HG03460 (cell line): ENCODE results near the gene TENT5A.
"Not testable (repeated sequence)": the region's sequence is repeated elsewhere in the genome, so short reads cannot be mapped to it uniquely, and the experiment has no call there.

Source experiments
- ATAC-seq: cut with Tn5 transposase; IDR thresholded peaks from one replicate; pipeline ENCODE4 v1.9.1; 2021; ENCODE audit not compliant: unreplicated experiment

The TENT5A gene

DNA sequence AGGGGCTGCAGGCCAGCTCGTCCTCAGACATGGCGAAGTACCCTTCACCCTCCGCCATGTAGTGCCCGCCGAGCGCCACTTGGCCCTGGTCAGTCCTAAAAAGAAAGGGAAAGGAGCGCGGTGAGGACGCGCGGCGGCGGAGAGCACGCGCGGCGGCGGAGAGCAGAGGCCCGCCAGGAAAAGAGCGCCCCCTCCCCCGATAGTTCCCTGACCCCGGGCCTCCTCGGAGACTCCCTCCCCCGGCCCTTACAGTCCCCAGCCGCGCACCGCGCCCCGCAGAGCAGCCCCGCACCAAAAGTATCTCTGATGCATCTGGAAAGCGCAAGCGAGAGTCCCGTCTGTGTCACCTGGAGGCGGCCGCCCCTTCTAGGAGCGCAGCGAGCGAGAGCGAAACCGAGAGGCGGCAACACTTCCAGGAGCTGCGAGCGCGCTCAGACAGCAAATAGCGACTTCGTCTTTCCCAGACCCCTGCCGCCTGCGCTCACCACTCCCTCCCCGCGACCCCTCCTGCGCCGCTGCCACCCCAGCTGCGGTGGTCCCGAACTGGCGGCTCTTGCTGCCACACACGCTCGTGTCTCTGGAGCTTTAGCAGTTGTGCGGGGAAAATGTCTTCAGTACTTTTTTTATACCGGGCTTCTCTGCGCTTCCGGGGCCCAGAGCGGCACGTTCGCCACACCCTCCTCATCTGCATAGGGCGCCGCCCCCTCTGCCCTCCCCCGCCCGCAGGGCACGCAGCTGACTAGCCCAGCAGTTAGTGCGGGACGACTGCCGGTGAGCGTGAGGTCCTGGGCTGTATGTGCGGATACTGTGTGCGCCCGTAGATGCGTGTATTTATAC lies at the start of gene TENT5A:
Gene TENT5A (minus strand): TSS at position 598 of the 837 bp plus-strand sequence. CDS start 540 bp downstream, at position 58.
- ATAC-seq = peak; percentile 74

DNA sequence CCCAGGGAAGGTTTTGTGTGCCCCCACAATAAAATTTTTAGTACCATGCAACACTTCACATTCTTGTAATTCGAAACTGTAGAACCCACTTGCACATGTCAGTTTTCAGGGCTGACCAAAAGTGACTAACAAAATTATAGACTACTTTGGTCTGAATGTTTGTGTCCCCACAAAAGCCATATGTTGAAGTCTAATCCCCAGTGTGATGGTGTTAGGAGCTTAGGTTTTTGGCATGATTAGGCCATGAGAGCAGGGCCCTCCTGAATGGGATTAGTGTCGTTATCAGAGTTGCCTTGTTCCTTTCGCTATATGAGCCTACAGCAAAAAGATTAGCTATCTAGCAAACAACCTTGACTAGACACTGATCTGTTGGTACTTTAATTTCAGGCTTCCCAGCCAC lies 49.0 kb upstream of the TENT5A start:
- ATAC-seq = no peak

- no peak for ATAC-seq
Observed at GRCh38 chr6:81800666-81801065, 48.2 kb upstream of the TENT5A start.

DNA sequence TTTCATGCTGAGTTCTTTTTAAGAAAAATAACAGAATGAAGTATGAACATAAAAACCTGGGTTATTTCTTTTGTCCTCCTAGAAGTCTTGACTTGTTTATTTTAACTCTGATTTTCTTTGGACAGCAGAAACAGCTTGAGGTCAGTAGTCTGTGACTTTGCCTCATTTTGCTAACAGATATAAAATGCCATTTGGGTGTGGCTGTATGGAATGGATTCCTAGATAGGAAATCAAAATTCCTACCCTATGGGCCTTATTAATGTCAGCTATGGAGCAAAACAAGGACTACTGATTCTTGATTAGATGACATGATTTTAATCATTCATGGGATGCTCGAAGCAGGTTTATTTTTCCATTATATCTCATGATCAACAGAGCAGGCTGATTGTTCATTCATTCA lies 46.8 kb upstream of the TENT5A start:
- ATAC-seq = no peak

DNA sequence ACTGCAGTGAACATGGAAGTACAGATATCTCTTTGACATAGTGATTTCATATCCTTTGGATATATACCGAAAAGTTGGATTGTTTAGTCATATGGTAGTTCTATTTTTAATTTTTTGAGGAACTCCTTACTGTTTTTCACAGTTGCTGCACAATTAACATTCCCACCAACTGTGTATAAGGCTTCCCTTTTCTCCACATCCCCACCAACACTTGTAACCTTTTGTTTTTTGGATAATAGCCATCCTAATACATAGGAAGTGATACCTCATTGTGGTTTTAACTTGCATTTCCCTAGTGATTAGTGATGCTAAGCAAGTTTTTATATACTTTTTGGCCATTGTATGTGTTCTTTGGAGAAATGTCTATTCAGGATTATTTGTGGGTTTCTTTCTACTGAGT lies 45.1 kb upstream of the TENT5A start:
- ATAC-seq = no peak

GRCh38 chr6:81795890-81796289 lies 43.4 kb upstream of the TENT5A start:
- no peak for ATAC-seq

DNA sequence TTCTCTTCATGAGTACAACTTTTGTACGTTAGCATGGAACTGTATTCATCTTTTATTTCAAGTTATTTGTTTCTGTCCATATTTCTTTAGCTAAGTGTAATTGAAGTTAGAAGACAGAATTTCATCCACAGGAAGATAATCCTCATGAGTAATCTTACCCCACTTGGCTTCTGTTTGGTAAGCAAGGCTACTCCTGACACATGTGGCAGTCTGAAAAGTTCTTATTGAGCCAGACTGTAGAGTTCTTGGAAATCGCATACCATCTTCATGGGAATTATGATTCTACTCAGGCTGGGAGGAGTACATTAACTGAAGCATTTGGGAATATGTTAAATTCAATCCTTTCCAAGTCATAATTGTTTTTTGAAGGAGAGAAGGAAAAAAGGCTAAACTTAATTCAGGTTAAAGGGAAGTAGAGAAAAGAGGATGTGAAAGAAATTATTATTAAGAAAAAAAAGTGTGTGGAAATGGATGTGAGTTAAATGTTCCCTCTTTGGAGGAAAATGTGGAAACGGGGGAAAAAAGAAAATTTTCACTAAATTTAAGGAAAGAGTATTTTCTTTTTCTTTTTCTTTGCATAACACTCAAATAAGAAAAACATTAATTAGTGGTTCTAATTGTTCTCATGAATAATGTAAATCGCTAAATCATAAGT lies 41.5 kb upstream of the TENT5A start:
- no peak for ATAC-seq

DNA sequence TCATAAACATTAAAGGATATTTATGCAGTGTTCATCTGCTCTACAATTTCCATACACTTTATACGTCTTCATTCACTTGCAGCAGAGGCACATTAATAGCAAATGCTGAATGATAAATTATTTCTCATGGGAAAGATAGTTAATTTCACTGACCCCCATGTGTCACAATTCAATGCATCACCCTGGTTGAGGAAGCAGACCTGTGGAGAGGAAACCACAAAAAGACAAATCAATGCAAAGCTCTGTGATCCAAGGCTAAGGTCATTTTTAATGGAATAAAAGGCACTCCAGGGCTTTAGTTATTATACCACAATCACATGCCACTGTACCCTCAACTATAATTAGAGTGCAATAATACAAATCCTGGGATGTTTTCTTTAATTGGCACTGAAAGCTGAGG lies 40.3 kb upstream of the TENT5A start:
- ATAC-seq = no peak

DNA sequence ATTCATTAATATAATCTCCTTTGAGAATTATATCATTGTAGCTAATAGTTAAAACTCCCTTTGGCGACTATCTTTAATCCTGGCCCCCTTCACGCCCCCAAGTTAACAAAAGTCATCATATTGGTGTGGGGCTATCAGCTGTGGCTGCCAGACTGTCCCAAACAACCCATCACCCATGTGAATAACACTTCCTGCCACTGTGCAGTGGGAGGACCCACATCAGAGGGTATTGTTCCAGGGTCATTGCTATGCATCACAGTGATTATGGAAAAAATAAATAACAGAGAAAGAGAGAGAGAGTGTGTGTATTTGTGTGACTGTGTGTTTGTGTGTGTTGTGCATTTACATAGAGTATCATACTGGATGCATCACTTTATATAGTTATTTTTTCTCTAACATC lies 39.3 kb upstream of the TENT5A start:
- no peak for ATAC-seq

GRCh38 chr6:81790034-81790433 lies 37.6 kb upstream of the TENT5A start:
- no peak for ATAC-seq

DNA sequence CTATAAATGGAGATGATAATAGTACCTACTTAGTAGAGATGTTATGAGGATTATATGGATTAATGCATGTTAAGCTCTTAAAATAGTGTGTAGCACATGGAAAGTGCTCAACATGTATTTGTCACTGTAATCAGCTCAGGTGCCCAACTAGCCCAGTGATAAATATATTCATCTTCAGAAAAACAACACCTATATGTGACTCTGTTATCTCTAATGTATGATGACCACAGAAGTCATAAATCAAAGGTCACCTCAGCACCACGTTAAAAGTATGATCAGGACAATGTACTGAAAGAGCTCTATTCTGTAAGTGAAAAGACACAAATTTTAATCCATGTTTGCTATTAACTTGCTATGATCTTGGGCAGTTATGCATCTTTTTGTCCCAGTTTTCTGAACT lies 36.8 kb upstream of the TENT5A start:
- no peak for ATAC-seq

GRCh38 chr6:81788748-81789147 lies 36.3 kb upstream of the TENT5A start:
- ATAC-seq = no peak

- ATAC-seq = no peak
Observed at GRCh38 chr6:81787313-81788068, 35.0 kb upstream of the TENT5A start.

- ATAC-seq = no peak
Observed at GRCh38 chr6:81786150-81786549, 33.7 kb upstream of the TENT5A start.

GRCh38 chr6:81785377-81785776 lies 32.9 kb upstream of the TENT5A start:
- no peak for ATAC-seq

GRCh38 chr6:81783893-81784292 lies 31.4 kb upstream of the TENT5A start:
- no peak for ATAC-seq

GRCh38 chr6:81781624-81782023 lies 29.1 kb upstream of the TENT5A start:
- no peak for ATAC-seq

DNA sequence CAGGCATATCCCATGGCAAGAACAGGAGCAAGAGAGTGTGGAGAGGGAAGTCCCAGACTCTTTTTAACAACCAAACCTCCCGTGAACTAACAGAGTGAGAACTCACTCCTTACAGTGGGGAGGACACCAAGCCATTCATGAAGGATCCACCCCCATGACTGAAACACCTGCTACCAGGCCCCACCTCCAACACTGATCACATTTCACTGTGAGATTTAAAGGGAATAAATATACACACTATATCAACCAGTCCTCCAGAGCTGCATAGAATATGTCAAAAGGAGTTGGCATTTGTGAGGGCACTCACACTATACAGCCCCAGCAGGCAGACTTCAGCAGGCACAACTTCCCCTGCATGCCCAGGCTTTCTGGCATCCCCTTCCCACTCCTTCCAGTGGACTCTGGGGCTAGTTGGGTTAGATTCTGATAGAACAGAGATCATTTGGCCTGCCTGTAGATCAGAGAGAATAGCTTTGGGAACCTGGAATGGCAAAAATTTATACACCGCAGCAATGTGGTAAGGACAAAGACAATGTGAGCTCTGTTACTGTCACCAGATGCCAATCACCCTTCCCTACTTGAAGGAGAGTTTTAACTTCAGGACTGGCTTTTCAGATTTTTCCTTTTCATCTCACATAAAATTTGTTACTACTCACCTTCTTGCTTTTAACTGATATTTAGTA lies 25.2 kb upstream of the TENT5A start:
- no peak for ATAC-seq

GRCh38 chr6:81776219-81776618 lies 23.7 kb upstream of the TENT5A start:
- not testable (repeated sequence) for ATAC-seq

- no peak for ATAC-seq
Observed at GRCh38 chr6:81774542-81774941, 22.1 kb upstream of the TENT5A start.

DNA sequence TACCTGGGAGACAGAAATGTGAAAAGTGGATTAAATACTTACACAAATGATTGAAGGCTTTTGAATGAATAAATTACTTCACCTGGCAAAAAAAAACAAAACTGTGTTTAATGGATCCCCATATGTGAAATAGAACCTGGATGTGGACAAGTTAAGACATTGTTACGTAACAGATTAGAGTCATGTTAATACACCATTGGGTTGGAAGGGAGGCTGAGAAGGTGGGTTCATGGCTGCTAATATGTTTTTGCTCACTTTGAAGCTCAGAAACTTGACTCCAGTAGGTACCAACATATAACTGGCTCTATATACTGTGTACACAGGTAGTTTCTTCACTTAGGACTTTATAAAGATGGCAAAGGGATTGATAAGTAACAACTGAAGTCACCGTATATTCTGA lies 21.4 kb upstream of the TENT5A start:
- ATAC-seq = no peak
